Right hindlimb (tissue), 1 donor: ENCODE data around the gene LYST.
"Not testable (repeated sequence)": the region's sequence is repeated elsewhere in the genome, so short reads cannot be mapped to it uniquely, and the experiment has no call there.

Source experiments
- DNase-seq: peaks from one replicate; pipeline ENCODE4 v3.0.0-alpha.2; 2018

LYST gene

GRCh38 chr1:235858766-235859165 lies 7.9 kb downstream of the LYST start:
- DNase-seq: no peak

- no peak for DNase-seq
Observed at GRCh38 chr1:235857756-235858155, 8.9 kb downstream of the LYST start.

DNA sequence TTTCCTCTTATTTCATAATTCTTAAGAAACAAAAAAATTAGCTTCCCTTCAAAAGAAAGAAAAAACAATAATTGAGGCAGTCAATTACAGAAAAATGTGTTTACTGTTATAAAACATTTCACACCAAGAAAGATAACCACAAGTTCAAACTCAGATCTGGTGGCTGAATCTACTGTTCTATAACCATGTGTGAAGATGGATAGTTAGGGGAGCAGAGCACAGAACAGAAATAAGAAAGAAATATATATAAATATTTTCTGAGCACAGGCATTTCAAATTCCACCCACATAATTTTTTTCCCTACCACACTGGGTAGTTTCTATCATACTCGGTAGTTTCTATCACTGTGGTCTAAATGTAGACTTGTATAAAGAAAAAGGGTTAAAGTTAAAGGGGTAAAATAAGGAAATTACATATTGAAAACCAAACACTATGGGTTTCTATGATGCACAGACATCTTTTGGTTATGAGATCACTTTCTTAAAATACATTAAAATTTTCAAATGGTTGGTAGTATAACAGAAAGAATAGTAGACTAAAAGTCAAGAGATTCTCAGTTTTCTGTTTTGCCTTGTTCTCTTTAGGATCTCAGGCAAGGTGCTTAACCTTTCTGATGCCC lies 10.8 kb downstream of the LYST start:
- DNase-seq: no peak

GRCh38 chr1:235854347-235854746 lies 12.4 kb downstream of the LYST start:
- DNase-seq: no peak

- DNase-seq: no peak
Observed at GRCh38 chr1:235853653-235854052, 13.1 kb downstream of the LYST start.

GRCh38 chr1:235852887-235853286 lies 13.8 kb downstream of the LYST start:
- no peak for DNase-seq

GRCh38 chr1:235851939-235852338 lies 14.8 kb downstream of the LYST start:
- no peak for DNase-seq

- DNase-seq: not testable (repeated sequence)
Observed at GRCh38 chr1:235848251-235848650, 18.5 kb downstream of the LYST start.

GRCh38 chr1:235845656-235846107 lies 21.0 kb downstream of the LYST start:
- DNase-seq: not testable (repeated sequence)

DNA sequence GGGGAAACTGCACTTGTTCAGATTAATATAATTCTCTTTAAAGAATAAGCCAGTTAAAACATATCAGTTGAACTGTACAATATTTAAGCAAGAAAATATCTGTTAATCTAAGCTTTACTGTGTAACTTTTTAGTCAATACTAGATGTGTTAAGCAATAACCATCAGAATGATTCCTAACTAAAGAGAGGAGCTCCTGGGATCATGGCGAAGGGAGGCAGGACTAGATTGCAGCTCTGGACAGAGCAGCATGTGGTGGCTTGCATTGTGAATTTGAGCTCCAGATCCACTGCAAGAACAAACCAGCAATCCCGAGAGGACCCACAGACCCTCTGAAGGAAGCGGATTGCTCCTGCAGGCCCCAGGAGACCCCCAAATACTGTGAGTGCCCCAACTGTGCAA lies 21.9 kb downstream of the LYST start:
- no peak for DNase-seq

GRCh38 chr1:235843461-235843961 lies 23.2 kb downstream of the LYST start:
- DNase-seq: no peak

DNA sequence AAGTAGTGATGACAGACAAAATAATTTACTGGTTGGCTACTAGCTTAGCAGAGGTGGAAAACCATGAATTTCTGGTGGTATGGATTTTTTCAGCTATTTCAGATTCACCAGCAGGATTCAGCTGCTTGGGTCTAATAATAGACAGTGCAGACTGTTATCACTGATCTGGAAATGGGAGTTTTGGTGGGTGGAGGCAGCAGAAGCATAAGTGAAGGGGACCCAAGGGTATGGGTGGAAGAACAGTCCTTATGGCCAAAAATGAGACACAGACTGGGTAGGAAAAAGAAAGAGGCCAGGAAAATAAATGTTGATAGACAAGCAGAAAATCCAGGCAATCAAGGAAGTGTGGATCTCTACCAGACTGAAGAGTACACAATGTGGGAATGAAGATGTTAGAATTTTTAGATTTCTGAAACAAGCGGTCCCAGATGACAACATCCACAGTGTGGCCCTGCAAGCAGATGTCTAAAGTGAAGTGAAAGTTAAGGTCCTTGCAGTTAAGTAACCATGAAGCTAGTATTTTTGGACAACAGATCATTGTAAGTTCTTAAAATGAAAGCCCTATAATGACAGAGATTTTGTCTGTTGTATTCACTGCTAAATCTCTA lies 24.7 kb downstream of the LYST start:
- DNase-seq: no peak

DNA sequence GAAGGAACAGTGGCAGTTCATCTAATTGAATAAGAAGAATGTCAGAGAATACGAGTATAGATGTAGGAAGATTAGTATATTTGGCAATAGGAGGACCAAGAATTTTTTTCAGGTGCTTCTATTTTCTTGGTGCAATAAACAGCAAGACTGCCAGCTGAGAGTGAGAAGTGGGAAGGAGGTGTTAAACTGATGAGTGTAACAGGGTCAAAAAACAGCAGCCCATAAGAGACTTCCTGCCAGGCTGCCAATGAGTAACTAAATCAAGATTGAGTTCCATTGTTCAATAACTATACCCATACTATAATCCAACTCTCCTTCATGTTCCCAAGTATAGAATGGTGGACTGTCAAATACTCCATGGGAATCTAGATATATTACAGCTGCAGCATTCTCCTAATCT lies 28.7 kb downstream of the LYST start:
- DNase-seq: no peak

GRCh38 chr1:235835226-235835625 lies 31.5 kb downstream of the LYST start:
- no peak for DNase-seq

DNA sequence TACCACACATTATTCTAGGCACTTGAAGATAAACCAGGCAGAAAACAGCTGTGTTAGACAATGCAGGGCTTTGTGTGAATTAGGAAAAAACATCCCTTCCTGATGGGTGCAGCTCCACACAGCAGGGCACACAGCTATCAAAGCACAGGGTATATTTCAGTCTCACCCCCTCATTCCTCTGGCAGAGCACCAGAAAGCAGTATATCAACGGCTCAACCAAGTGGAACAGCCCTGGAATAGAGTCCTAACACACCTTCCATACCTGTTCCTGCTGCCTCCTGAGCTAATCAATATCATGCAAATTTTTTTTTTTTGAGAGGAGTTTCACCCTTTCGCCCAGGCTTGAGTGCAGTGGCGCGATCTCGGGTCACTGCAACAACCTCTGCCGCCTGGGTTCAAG lies 32.1 kb downstream of the LYST start:
- DNase-seq: no peak

DNA sequence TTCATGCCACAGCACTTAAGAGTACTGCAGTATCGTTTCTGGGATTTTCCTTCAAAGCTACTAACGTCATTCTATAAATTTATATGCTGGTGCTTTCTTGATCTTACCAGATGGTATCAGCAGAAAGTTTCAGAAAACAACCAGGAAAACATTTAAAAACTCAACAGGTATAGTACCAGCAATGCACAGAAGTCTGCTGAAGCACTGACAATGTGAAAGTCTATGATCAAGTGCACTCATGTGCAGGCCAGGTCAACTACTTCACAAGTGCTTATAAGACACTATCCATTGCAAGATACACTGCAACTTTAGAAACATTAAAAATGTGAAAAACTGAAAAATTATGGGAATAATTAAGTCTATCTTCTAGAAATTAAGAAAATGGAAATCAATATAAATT lies 34.7 kb downstream of the LYST start:
- DNase-seq: no peak

- DNase-seq: no peak
Observed at GRCh38 chr1:235831148-235831547, 35.6 kb downstream of the LYST start.

DNA sequence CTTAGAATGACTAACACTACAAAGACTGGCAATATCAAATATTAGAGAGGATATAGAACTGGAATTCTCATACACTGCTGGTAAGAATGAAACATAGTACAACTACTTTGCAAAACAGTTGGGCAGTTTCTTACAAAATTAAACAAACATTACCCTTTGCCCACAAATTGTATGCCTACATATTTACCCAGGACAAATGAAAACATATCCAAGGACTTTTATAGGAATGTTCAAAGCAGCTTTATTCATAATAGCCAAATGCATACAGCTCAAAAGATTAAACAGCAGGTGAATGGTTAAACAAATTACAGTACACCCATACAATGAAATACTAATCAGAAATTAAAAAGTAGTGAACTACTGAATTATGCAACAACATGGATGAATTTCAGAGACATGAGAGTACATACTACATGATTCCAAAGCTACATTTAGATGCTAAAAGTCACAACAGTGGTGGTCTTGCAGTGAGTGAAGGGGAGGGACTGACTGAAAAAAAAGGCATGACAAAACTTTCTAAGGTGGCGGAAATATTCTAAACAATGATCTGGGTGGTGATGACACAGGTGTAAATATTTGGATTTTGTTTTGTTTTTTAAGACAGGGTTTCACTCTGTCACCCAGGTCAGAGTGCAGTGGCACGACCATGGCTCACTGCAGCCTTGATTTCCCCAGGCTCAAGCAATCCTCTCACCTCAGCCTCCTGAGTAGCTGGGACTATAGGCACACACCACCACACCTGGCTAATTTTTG lies 40.4 kb downstream of the LYST start:
- DNase-seq: no peak

- DNase-seq: no peak
Observed at GRCh38 chr1:235825229-235825628, 41.5 kb downstream of the LYST start.

DNA sequence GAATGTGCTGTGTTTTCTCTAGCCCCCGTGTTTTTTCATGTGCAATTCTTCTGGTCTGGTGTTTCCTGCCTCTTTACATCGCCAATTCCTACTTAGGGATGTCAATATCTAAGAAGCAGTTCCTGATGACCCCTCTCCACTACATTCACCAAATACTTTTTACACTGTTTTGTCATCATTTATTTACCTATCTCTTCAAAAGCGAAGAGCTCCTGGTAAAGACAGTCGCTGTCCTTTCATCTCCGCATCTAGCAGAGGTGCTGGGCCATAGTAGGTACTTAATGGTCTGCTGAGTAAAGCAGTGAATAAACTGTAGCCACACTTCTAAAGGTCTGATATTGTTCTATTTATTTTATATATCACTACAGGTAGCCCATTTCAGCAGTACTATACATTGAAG lies 43.0 kb downstream of the LYST start:
- DNase-seq: no peak

- no peak for DNase-seq
Observed at GRCh38 chr1:235822685-235823084, 44.0 kb downstream of the LYST start.

DNA sequence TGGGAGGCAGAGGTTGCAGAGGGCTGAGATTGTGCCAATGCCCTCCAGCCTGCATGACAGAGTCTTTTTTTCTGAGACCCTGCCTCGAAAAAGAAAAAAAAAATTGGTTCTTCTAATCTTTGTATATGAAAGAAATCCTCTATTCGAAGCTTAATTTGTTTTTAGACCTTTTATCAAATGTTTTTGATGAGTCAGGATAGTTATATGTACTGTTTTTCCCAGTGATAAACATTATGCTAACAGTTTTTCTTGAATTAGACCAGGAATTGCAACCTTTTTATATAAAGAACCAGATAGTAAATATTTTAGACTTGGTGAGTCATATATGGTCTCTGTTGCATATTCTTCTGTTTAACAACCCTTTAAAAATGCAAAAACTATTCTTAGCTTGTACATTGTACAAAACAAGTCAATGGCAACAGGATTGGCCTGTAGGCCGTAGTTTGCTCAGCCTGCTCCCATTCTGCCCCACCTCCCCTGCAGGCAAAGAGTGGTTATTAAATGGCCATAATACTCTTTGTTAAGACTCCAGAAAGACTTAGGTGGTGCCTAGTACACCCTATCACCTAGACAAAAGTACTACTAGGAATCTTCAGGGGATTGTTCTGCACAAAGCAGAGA lies 45.2 kb downstream of the LYST start:
- DNase-seq: no peak

DNA sequence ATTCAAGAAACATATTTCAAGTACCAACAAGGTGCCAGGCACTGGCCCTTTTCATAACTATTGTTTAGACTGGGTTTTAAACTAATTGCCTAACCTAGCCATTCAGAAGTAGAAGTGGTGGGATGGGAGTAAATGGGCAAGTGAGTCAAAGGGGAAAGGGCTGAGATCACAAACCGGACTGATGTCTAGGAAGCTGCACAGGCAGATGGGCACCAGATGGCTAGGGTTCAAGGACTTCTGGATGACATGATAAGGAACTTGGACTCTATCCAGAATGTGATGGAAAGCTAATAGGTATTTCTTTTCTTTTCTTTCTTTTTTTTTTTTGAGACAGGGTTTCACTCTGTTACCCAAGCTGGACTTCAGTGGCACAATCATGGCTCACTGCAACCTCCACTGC lies 46.6 kb downstream of the LYST start:
- DNase-seq: no peak
